SKM-1 (cell line): ENCODE results near the gene TGM2.

ENCODE experiments used
- DNase-seq: peaks from one replicate; lab custom pipeline; 2025; ENCODE audit not compliant: unreplicated experiment; lab: John Stamatoyannopoulos, UW

The TGM2 gene

DNA sequence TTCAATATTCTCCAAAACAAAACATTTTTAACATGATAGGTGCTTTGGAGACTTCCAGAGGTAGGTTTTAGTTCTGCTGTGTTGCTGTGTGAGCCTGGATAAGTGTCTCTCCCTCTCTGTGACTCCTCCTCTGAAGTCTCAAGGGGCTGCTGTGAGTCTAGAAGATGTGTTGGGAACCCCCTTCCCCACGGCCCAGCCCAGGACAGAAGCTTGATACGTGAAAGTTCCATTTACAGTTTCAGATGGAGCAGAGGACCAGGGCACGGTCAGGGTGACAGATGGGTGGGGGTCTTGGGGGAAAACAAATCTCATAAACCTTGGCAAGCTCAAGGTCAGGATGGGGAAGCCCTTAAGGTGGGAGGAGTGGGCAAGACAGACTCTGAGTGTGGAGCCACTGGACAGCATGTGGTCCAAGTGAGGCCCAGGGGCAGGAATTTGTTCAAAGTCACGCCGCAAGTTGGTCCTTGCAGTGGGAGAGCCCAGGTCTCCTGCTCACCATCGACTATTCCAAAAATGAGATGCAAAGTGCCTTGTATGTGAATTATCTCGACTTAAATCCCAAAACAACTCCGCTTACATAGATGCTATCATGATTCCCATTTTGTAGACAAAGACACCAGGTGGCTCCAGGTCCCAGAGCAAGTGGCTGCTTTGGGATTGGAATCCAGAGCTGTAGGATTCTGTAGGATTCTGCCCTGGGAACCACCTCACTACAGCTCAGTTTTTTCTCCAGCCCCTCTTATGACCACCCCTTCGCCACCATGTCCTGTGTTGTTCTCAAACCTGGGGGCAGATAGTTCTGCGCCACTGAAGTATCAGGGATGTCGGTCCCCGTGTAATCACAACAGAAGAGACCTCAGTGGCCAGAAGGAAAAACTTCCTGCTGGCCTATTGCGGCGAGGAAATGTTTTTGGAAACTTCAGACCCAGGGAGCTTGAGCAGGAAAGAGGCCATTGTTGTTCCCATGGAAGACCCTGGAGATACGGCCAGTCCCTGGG, 1.9 kb downstream of the TGM2 start:
- DNase-seq, result no peak

DNA sequence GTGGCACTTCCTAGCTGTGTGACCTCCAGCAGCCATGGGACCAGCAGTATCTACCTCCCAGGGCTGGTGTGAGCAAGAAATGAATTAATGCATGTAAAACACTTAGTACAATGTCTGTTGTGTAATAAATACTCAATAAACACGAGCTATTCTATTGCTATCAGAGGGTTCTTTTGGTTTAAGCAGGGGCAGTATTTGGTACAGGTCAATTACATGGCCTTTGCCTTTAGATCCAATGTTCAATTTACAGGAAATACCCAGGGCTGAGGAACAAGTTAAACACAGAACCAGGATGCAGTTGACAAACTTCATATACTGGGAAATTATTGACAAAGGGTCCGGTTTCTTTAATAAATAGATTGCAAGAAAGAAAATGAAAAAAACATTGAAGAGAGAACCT, 2.9 kb downstream of the TGM2 start:
- DNase-seq, result no peak

DNA sequence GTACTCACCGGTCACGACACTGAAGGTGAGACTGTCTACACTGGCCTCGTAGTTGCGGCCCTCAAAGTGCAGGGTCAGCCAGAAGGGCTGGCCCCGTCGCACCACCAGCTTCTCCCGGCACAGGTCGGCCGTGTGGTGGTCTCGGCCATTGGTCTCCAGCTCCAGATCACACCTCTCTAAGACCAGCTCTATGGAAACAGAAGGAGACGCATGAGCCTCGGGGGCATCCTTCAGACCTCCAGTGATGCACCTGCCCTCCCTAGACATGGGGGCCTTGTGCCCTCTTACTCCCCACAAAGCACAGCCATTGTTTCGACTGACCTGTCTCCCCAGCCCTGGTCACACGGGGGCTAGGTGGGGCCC, 3.7 kb downstream of the TGM2 start:
- DNase-seq, result no peak

DNA sequence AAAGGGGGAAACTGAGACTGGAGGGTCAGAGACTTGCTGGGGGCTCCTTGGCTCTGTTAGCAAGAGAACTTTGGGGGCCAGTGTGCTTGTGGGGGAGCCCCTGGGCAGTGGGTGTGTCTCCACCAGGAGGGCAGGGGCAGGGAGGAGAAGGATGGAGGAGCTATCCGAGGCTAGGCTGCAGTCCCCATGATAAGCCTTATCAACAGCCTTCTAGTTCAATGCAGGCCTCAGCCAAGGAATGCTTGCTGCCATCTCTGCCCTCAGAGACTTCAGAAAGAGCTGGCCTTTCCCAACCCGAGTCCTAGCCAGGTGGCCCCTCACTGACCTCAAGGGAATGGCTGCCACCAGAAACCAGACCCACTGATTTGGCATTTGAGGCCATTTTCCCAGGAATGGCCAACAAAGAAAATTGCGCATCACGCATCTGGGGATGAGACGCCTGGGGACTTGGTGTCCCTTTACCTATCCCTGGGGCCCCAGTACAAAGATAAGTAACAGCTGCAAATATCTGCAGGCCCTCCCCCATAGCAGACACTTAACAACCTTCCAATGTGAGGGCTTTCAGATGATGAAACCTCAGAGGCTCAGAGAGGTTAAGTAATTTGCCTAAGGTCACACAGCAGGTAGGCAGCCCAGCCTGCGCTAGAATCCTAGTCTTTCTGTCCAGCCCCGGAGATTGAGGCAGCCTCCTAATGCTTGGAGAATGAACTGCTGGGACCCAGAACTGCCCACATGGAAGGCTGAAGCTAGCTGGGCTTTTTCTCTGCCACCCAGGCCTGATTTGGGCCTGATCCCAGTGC, 4.9 kb downstream of the TGM2 start:
- DNase-seq, result no peak

DNA sequence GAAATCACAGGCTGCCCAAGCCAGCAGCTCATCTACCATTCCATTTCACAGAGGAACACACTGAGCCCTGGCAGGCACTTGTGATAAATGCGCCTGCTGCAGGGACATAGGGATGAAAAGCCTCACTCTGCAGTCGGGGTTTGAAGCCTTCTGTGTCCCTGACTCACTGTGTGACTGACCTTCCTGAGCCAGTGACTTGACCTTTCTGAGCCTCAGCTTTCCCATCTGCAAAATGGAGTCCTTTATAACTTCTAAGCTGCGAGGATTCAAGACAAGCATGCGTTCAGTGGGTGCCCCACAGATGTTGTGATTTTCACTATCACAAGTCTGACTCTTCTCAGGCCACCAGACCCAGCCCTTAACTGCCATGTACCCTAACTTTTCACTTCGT, 5.5 kb downstream of the TGM2 start:
- DNase-seq, result no peak

DNA sequence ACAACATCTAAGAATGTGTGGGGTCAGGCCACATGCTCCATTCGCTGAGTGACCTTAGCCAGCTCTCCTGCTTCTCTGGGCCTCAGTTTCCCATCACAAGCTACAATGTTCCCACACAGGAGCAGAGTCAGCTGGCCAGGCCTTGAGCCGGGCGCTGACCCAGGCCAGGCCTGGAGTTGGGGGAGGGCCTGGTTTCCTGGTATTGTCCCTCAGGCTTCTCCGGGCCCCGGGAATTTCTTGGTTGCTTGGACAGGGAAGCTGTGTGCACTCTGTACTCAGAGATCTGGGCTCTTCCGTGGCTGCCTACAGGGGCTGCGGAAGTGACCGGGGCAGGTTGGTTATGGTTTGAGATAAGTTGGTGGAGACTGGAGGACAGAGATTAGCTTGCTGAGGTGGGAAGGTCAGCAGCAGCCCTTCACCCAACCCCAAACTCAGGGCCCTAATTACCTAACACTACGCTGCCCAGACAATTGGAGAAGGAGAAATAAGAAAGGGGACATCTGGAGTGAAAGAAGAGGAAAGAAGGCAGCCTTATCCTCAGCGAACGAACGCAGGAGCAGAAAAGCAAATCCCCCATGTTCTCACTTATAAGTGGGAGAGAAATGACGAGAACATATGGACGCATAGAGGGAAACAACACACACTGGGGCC, 6.2 kb downstream of the TGM2 start:
- DNase-seq, result no peak

DNA sequence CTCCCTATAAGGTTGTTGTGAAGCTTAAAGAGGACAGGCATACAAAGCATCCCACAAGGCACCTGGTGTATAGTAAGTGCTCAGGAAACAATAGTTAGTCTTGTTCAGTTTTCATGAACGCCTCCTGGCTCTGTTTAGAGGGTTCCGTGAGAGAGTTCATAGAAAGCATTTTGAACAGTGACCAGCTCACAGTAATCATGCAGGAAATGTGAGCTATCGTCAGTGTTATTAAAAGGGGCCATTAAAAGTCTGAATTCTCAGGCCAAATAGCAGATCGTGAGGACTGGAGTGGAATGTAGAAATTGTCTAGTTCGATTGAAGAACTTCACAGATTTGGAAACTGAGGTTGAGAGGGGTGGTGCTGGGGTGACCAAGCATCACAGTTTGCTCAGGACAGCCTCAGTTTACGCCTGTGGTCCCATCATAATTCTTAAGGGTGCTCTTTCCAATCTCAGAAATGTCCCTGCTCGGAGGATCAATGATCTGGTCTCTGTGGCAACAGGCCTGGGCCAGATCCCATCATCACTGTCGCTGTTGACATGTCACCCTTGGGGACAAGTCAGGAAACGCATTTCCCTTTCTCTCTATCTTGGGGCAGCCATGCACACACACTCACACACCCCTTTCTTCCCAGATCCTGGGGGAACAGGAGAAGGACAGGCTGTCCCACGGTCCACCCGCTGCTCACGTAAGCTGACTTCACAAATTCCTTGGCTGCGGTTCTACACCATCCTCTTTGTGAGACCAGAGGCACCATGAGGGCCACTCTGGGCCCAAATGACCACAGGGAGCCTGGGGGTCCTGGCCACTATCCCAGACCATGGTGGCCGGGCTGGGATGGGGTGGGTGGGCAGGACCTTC, 7.2 kb downstream of the TGM2 start:
- no peak for DNase-seq

DNA sequence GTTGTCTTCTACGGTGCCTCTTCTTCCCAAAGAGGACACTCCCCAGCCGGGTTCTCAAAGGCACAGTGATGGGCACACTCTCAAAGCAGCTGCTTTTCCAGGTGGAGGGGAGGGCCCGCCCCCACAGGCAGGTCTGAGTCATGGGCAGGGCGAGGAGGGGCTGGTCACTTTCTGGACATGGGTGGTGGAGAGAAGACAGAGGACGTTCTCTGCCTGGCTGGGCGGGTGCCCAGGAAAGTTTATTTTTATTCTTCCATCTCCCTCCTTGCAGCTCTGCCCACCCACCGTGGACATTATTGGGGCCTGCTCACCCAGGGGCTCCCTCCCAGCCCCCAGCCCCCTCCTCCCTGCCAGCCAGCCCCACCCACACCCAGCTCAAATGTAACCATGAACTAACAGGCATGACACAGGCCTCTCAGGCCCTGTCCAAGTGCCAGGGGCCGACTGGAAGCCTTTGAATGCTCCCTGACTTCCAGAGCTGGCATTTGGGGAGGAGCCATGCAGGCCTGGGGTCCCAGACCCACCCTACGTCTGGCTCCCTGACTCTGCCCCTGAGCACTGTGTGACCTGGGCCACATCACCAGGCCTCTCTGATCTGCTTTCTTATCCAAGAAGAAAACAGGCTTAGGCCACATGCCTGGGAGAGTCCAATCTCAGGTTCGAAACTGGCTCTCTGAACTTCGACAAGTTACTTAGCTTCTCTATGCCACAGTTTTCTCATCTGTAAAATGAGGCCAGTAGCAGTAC, 8.0 kb downstream of the TGM2 start:
- no peak for DNase-seq

DNA sequence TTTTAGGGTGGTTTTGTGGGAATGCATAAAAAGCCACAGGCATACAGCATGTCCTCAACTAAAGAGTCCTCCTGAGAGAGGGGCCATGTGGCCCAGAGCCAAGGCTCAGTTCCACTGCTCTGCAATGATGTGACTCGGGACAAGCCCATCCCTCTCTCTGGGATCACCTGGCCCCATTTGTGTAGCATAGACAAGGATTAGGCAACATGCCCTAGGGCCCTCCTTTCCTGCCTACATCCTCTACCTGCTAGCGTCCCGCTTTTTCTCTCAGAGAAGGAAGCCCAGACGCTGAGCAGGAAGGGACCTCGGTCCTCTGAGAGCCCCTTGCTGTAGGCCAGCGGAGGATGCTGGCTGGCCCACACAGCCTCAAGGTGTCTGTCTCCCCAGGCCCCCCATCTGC, 8.8 kb downstream of the TGM2 start:
- no peak for DNase-seq

DNA sequence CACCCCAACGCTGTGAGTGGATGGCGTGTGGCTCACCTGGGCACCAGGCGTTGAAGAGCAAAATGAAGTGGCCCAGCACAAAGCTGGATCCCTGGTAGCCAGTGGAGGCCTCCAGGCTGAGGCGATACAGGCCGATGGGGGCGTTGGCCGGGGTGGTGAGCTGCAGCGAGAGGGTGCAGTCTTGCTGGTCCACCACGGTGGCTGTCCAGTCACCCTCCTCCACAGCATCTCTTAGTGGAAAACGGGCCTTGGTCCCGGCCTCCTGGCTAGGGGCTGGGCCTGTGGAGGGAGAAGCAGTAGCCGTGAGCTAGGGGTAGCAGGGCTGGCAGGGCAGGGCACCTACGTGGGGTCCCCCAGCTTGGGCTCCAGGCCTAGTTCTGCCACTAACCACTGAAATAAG, 9.3 kb downstream of the TGM2 start:
- no peak for DNase-seq

DNA sequence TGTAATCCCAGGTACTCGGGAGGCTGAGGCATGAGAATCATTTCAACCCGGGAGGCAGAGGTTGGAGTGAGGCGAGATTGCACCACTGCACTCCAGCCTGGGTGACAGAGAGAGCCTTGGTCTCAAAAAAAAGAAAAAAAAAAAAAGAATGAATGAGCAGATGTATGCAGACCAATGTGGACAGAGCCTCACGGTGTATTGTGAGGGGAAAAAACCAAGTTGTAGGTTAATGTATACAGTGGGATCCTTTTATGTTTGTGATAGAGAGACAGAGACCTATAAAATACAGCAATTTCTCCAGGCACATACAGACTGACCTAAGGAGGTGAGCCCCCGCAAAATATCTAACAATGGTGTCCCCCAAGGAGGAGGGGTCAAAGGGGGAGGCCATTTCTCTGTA, 11.7 kb downstream of the TGM2 start:
- DNase-seq, result no peak

DNA sequence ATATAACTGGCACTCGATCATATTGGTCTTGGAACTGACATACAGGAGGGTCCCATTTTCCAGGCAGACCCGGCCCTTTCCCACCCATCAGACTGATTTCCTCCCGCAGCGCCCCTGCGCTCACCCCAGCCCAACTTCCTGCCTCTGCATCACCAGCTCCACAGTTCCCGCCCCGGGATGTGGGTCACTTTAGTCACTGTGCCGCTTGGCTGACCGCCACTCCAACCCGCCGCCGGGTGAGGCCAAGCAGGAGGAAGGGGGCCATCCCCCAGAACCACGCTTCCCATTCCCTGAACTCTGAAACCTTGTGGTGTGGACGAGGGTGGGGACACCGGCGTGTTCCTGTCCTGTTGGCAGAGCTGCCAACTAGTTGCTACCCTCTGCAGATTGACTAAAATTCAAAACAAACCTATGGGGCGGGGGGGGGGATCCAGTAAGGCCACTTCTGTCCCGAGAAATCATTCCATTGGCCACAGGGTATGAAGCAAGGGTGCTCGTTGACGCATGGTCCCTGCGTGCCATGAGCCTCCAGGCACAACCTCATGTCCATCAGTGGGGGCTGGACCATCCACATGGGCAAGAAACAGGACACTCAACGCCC, 12.3 kb downstream of the TGM2 start:
- peak; percentile 61 for DNase-seq

DNA sequence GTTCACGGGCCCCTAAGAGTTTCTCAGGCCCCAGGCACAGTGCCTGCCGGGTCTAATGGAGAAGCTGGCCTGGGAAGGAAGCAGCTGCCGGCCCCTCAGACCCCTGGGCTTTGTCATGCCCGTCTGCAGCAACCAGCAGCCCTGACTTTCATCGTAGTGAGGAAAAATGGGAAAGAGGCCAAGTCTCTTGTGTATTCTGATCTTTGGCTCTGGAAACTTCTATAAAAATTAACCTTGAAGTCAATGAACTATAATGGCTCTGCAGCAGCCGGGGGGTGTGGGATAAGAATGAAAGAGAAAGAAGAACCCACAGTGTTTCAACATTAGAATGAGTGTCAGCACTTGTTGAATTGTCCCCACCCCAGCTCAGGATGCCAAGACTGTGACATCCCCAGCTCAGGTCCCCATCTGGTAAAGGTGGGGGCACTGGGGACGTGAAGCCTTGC, 12.9 kb downstream of the TGM2 start:
- peak; percentile 61 for DNase-seq

DNA sequence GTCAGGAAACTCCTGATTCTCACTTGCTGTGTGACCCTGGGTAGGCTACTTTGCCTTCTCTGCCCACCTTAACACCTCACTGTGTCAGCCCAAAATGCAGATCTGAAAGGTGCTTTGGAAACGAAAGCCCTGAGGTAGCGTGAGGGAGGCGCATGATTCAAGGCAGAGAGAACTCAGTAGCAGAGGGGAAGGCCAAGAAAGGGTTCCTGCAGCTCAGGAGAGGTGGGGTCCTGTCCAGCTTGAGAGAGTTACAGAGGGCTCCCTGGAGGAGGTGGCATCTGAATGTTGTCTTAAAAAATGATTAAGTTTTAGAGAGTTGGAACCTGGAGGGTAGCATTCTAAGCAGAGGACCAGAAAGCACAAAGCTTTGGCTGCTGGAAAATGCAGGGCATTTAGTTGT, 13.6 kb downstream of the TGM2 start:
- DNase-seq, result no peak

DNA sequence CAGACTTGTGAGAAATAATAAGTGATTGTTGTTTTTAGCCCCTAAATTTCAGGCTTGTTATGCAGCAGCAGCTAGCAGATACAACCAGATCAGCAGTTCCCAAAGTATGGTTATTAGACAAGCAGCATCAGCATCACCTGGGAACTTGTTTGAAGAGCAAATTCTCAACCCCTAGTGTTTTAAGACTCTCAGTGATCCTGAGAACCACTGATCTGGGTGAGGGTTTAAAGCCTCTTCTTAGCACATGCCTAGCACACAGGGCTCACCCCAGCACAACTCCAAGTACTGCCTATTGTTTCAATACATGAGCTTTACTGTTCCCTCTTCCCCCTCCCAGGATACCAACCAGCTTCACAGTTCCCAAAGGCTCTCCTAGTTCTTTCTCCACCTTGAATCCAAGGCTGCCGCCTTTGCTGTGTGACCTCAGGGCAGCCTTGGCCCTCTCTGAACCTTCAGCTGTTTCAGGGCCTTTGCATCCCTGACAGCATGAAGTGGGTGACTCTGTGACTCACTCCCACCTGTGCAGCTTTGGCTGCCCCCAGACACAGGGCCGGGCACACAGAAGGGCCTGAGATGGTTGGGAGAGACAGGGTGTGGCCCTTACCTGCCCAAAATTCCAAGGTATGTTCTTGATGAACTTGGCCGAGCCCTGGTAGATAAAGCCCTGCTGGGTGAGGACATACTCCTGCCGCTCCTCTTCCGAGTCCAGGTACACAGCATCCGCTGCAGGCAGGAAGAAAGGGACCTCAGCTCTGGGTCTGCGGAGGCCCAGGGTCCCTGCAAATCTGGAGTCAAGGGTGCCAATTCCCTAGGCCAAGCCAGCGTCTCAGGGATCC, 14.5 kb downstream of the TGM2 start:
- DNase-seq, result no peak

DNA sequence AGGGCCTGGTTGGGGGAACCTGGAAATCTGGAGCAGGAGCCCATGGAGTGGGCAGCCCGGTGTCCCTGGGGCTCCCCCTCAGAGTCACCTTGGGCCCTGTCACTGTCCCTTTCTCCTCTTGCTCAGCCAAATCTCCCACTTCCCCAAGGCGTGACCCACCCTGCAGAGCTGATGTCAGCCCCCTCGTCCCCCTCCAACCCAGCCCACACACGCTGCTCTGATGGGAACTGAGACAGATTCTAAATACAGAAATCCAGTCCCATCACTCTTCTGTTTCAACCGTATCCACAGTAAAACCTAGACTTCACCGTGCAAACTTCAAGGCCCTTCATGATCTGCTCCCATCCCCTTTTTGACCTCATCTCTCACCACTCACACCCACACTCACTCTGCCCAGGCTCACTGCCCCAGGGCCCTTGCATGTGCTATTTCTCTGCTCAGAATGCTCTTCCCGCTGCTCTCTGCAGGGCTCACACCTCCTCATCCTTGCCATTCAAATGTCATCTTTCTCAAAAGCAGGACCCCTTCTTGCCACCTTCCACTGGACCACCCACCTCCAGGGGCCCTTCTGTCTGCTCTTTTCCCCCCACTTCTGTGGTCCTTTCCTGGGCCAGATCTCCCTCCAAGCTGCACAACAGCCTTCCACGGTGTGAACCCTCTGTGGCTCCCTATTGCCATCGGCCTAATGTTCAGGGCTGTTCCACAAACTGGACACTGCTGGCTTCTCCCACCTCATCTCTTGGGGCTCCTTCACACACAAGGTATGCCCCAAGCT, 16.6 kb downstream of the TGM2 start:
- no peak for DNase-seq

DNA sequence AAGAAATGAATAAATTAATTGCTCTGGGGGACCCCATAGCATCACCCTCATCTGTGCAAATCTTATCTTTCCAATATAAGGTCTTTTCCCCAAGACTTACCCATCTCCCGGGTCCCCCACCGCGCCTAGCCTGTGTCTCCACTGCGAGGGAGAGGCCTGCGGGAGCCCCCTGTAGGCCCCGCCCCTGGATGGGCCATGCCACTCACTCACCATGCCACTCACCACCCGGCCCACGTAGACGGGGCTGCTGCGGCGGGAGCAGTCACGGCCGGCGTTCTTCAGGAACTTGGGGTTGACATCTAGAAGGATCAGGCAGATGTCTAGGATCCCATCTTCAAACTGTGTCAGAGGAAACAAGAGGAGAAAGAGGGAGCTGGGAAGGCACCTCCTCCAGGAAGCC, 17.3 kb downstream of the TGM2 start:
- no peak for DNase-seq

DNA sequence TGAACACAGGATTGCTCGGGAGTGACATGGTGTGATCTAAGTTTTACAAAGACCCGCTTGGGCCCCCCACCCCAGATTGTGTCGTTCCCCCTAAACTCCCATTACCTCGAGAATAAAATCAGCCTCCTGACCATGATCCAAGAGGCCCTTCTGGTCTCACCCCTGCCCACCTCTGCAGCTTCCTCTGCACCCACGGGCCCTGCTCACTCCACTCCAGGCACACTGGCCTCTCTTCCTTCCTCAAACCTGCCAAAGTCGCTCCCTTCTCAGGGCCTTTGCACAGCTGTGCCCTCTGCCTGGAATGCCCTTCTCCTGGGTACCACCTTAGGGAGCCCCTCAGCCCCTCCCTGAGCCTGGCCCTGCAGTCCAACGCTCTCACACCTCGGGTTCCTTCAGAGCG, 17.9 kb downstream of the TGM2 start:
- peak; percentile 28 for DNase-seq
